HG03378 (cell line): ENCODE data around the gene PIK3C2G.
"Not testable (repeated sequence)": the region's sequence is repeated elsewhere in the genome, so short reads cannot be mapped to it uniquely, and the experiment has no call there.

Experiments
- ATAC-seq: cut with Tn5 transposase; IDR thresholded peaks from one replicate; pipeline ENCODE4 v1.9.1; 2021; ENCODE audit warnings: mild to moderate bottlenecking, moderate library complexity; ENCODE audit not compliant: unreplicated experiment

Gene PIK3C2G

GRCh38 chr12:18261273-18261672 lies at the start of gene PIK3C2G:
Gene PIK3C2G (plus strand): TSS chr12:18261518. CDS start chr12:18282082, 20,564 bp downstream.
- no peak for ATAC-seq

GRCh38 chr12:18217966-18218365 lies 43.4 kb upstream of the PIK3C2G start:
- no peak for ATAC-seq

- ATAC-seq, result no peak
These were observed 39.6 kb upstream of the PIK3C2G start for GRCh38 chr12:18221726-18222125.

GRCh38 chr12:18222699-18223098 lies 38.6 kb upstream of the PIK3C2G start:
- no peak for ATAC-seq

GRCh38 chr12:18224745-18225144 lies 36.6 kb upstream of the PIK3C2G start:
- no peak for ATAC-seq

- no peak for ATAC-seq
These were observed 21.8 kb upstream of the PIK3C2G start for GRCh38 chr12:18239526-18239925.

- ATAC-seq, result no peak
These were observed 18.8 kb upstream of the PIK3C2G start for GRCh38 chr12:18242380-18243089.

GRCh38 chr12:18243238-18243637 lies 18.1 kb upstream of the PIK3C2G start:
- ATAC-seq, result no peak

- no peak for ATAC-seq
These were observed 15.3 kb upstream of the PIK3C2G start for GRCh38 chr12:18246066-18246465.

- ATAC-seq, result no peak
These were observed 10.9 kb upstream of the PIK3C2G start for GRCh38 chr12:18250313-18250916.

GRCh38 chr12:18254081-18254480 lies 7.2 kb upstream of the PIK3C2G start:
- no peak for ATAC-seq

- ATAC-seq, result not testable (repeated sequence)
These were observed 6.3 kb upstream of the PIK3C2G start for GRCh38 chr12:18255004-18255403.

- no peak for ATAC-seq
These were observed 4.1 kb upstream of the PIK3C2G start for GRCh38 chr12:18257251-18257650.

- ATAC-seq, result no peak
These were observed 2.4 kb upstream of the PIK3C2G start for GRCh38 chr12:18258929-18259328.

- ATAC-seq, result no peak
These were observed 1.2 kb upstream of the PIK3C2G start for GRCh38 chr12:18259906-18260682.

- no peak for ATAC-seq
These were observed 588 bp downstream of the PIK3C2G start for GRCh38 chr12:18261906-18262305.

- no peak for ATAC-seq
These were observed 1.2 kb downstream of the PIK3C2G start for GRCh38 chr12:18262514-18262913.

- no peak for ATAC-seq
These were observed 3.3 kb downstream of the PIK3C2G start for GRCh38 chr12:18264581-18265075.

GRCh38 chr12:18267427-18268099 lies 6.2 kb downstream of the PIK3C2G start:
- ATAC-seq, result no peak

- no peak for ATAC-seq
These were observed 9.7 kb downstream of the PIK3C2G start for GRCh38 chr12:18270958-18271460.

GRCh38 chr12:18275981-18276380 lies 14.7 kb downstream of the PIK3C2G start:
- ATAC-seq, result no peak
